HepG2 (cell line): Measurements from ENCODE around the gene NFIC. TPM values are rescaled to one million over a fixed set of nuclear protein-coding genes. Genes with fewer than 3 reads are reported as not detected.

Experiments
- ARNT ChIP-seq: fragments of 450-650 bp; IDR thresholded peaks from 2 replicates; pipeline ENCODE4 v1.6.1; 2017
- BHLHE40 ChIP-seq: IDR thresholded peaks from 2 replicates; pipeline ENCODE4 v1.6.1; 2011; ENCODE audit warnings: low read length, improper control_type of control experiment
- EP300 ChIP-seq, 3 experiments: sonication (generic) in 1 of 3; formaldehyde crosslinking in 1 of 3; IDR thresholded peaks; 2 replicates each; pipeline versions ENCODE4 v1.5.1 to v1.6.1; 2011 to 2020; ENCODE audit warnings: low read depth in 2 of 3, low read length in 2 of 3, borderline replicate concordance in 1 of 3, improper control_type of control experiment in 1 of 3, mild to moderate bottlenecking in 1 of 3, missing genetic modification reagents in 1 of 3, moderate library complexity in 1 of 3
- FLYWCH1 ChIP-seq: sonication (generic); formaldehyde crosslinking; IDR thresholded peaks from 2 replicates; pipeline ENCODE4 v1.8.1; 2023; ENCODE audit warnings: mild to moderate bottlenecking, missing genetic modification reagents
- FOXM1 ChIP-seq: sonication (generic); formaldehyde crosslinking; IDR thresholded peaks from 2 replicates; pipeline ENCODE4 v1.5.0; 2020; ENCODE audit warnings: missing genetic modification reagents
- HMG20B ChIP-seq: conservative IDR thresholded peaks from 2 replicates; pipeline ENCODE4 v1.6.1; 2016; ENCODE audit warnings: missing genetic modification reagents, missing compliant biosample characterization
- KAT7 ChIP-seq: IDR thresholded peaks from 2 replicates; pipeline ENCODE4 v1.6.1; 2018; ENCODE audit warnings: borderline replicate concordance, missing compliant biosample characterization
- KLF13 ChIP-seq: sonication (generic); formaldehyde crosslinking; IDR thresholded peaks from 2 replicates; pipeline ENCODE4 v1.4.0; 2020; ENCODE audit warnings: mild to moderate bottlenecking, missing genetic modification reagents
- MEIS1 ChIP-seq: sonication (generic); formaldehyde crosslinking; IDR thresholded peaks from 2 replicates; pipeline ENCODE4 v1.9.0; 2021; ENCODE audit warnings: mild to moderate bottlenecking, missing genetic modification reagents, moderate library complexity, borderline replicate concordance
- MTA3 ChIP-seq: sonication (generic); formaldehyde crosslinking; IDR thresholded peaks from 2 replicates; pipeline ENCODE4 v1.4.0; 2020; ENCODE audit warnings: missing genetic modification reagents
- NFATC3 ChIP-seq: sonication (generic); formaldehyde crosslinking; IDR thresholded peaks from 2 replicates; pipeline ENCODE4 v1.5.1; 2020; ENCODE audit warnings: mild to moderate bottlenecking, missing genetic modification reagents
- NR2C2 ChIP-seq: sonication (generic); formaldehyde crosslinking; IDR thresholded peaks from 2 replicates; pipeline ENCODE4 v1.4.0; 2020; ENCODE audit warnings: missing genetic modification reagents, mild to moderate bottlenecking, moderate library complexity, borderline replicate concordance
- SMAD1 ChIP-seq: sonication (generic); formaldehyde crosslinking; IDR thresholded peaks from 2 replicates; pipeline ENCODE4 v1.4.0; 2020; ENCODE audit warnings: missing genetic modification reagents, low read depth, mild to moderate bottlenecking, borderline replicate concordance
- SYNCRIP ChIP-seq: fragments of 200-400 bp; formaldehyde crosslinking; IDR thresholded peaks from 2 replicates; pipeline ENCODE4 v1.6.1; 2018; ENCODE audit warnings: mild to moderate bottlenecking, low read depth, low read length; ENCODE audit not compliant: insufficient read depth
- TOPORS ChIP-seq: sonication (generic); formaldehyde crosslinking; IDR thresholded peaks from 2 replicates; pipeline ENCODE4 v1.8.0; 2023; ENCODE audit warnings: mild to moderate bottlenecking, missing genetic modification reagents
- ZNF460 ChIP-seq: sonication (generic); formaldehyde crosslinking; IDR thresholded peaks from 2 replicates; pipeline ENCODE4 v1.5.1; 2020; ENCODE audit warnings: missing genetic modification reagents, mild to moderate bottlenecking, borderline replicate concordance
- ZNF546 ChIP-seq: sonication (generic); formaldehyde crosslinking; conservative IDR thresholded peaks from 2 replicates; pipeline ENCODE4 v1.8.1; 2023; ENCODE audit warnings: mild to moderate bottlenecking, missing genetic modification reagents
- ZNF678 ChIP-seq: sonication (generic); formaldehyde crosslinking; IDR thresholded peaks from 2 replicates; pipeline ENCODE4 v1.4.0; 2020; ENCODE audit warnings: mild to moderate bottlenecking, missing genetic modification reagents
- ZSCAN12 ChIP-seq: sonication (generic); formaldehyde crosslinking; IDR thresholded peaks from 2 replicates; pipeline ENCODE4 v1.9.0; 2021; ENCODE audit warnings: mild to moderate bottlenecking, missing genetic modification reagents
- polyA plus RNA-seq, 8 experiments: library from polyadenylated mRNA; depleted of rRNA in 3 of 8; stranded (reverse) in 7 of 8; unstranded in 1 of 8; fragments of >200 nt; fragmentation: Illumina TruSeq in 4 of 8; extraction: Trizol in 4 of 8; gene quantifications; 2 replicates each; pipeline versions ENCODE4 v1.2.1 to v1.2.3, GENCODE V29; 2011 to 2016; ENCODE audit warnings: low read depth in 4 of 8, missing spikeins in 1 of 8, mixed read lengths in 1 of 8; ENCODE audit not compliant: insufficient read depth in 1 of 8
- total RNA-seq, 5 experiments: library from RNA; depleted of rRNA; stranded (reverse); fragments of >200 nt; fragmentation: Illumina TruSeq; extraction: Trizol; gene quantifications; 2 replicates each; pipeline ENCODE4 v1.2.3, GENCODE V29; 2016; ENCODE audit warnings: low read depth in 1 of 5
- TF ChIP-seq, protein P1 (sequence below): sonication (generic); formaldehyde crosslinking; IDR thresholded peaks from 2 replicates; pipeline ENCODE4 v1.4.0; 2020; ENCODE audit warnings: mild to moderate bottlenecking, missing genetic modification reagents
- TF ChIP-seq, protein P2 (sequence below): sonication (generic); formaldehyde crosslinking; IDR thresholded peaks from 2 replicates; pipeline ENCODE4 v1.8.1; 2022; ENCODE audit warnings: mild to moderate bottlenecking, missing genetic modification reagents
- TF ChIP-seq, protein P3 (sequence below): sonication (generic); formaldehyde crosslinking; IDR thresholded peaks from 2 replicates; pipeline ENCODE4 v1.8.1; 2023; ENCODE audit warnings: mild to moderate bottlenecking, moderate library complexity, missing genetic modification reagents
- TF ChIP-seq, protein P4 (sequence below): sonication (generic); formaldehyde crosslinking; IDR thresholded peaks from 2 replicates; pipeline ENCODE4 v1.4.0; 2020; ENCODE audit warnings: missing genetic modification reagents; ENCODE audit errors: not compliant biosample characterization

The NFIC gene
- total and polyA plus RNA-seq, 2 of the 13 experiments (the other 11 are each of a cell fraction or from before 2014, with no cell fraction given): 1.3 to 2.5 TPM

DNA sequence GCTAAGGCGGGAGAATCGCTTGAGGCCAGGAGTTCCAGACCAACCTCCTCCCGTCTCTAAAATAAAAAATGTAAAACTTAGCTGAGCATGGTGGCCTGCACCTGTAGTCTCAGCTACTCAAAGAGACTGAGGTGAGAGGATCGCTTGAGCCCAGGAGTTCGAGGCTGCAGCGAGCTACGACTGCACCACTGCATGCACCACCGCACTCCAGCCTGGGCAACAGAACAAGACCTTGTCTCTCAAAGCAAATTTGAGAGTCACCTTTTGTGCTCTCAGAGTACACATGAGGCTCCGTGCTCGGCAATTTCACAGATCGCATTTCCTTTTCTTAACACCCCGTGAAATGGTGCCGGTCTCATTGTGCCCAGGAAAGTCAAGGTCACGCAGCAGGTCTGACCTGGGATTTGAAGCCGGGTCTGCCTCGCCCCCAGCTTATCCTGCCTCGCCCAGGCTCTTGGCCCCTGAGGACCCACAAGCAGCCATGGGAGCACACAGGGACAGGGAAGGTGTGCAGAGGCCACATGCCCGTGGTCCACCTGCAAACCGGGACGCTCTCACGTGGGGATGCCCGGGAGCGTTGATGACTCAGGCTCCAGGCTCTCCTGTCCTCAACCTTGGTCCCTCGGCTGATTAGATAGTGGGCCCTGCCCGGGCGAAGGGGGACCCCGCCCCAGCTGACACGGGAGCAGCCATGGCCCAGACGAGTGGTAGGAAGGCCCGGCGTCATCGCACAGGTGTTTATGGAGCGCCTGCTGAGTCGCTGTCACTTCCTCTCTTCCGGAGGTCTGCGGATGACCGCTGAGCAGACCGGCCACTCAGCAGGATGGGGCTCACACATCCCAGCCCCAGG lies 115.1 kb downstream of the NFIC start (continued):
- TF ChIP-seq KLF13 (CRISPR knock-in tag): no peak
- no peak; the same call in 1 of the 2 replicates for TF ChIP-seq MEIS1 (CRISPR knock-in tag)
- no peak for TF ChIP-seq FOXM1
- TF ChIP-seq ZNF460: no peak
- peak; percentile 94 for TF ChIP-seq ZNF678 (CRISPR knock-in tag)
- TF ChIP-seq NFATC3 (CRISPR knock-in tag): peak; percentile 55; the same call in 1 of the 2 replicates
- peak; percentile 65 for TF ChIP-seq BHLHE40
- TF ChIP-seq, protein P1, sequence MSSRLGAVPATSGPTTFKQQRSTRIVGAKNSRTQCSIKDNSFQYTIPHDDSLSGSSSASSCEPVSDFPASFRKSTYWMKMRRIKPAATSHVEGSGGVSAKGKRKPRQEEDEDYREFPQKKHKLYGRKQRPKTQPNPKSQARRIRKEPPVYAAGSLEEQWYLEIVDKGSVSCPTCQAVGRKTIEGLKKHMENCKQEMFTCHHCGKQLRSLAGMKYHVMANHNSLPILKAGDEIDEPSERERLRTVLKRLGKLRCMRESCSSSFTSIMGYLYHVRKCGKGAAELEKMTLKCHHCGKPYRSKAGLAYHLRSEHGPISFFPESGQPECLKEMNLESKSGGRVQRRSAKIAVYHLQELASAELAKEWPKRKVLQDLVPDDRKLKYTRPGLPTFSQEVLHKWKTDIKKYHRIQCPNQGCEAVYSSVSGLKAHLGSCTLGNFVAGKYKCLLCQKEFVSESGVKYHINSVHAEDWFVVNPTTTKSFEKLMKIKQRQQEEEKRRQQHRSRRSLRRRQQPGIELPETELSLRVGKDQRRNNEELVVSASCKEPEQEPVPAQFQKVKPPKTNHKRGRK (CRISPR knock-in tag): no peak
- TF ChIP-seq ZNF546: peak; percentile 96
- no peak for TF ChIP-seq MTA3 (CRISPR knock-in tag)
- TF ChIP-seq EP300 (IDR thresholded peaks at IDR 0.05; ENCODE audit: low read depth in 2 of 2, low read length in 2 of 2): no peak
- 0 out of 2 replicates have a peak, but pooled peaks have one; percentile 28 for TF ChIP-seq EP300 (CRISPR knock-in tag; IDR thresholded peaks at IDR 0.05; ENCODE audit: borderline replicate concordance)
- TF ChIP-seq, protein P2, sequence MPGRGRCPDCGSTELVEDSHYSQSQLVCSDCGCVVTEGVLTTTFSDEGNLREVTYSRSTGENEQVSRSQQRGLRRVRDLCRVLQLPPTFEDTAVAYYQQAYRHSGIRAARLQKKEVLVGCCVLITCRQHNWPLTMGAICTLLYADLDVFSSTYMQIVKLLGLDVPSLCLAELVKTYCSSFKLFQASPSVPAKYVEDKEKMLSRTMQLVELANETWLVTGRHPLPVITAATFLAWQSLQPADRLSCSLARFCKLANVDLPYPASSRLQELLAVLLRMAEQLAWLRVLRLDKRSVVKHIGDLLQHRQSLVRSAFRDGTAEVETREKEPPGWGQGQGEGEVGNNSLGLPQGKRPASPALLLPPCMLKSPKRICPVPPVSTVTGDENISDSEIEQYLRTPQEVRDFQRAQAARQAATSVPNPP (CRISPR knock-in tag): no peak
- TF ChIP-seq ARNT: no peak
- no peak for TF ChIP-seq SYNCRIP
- TF ChIP-seq, protein P3, sequence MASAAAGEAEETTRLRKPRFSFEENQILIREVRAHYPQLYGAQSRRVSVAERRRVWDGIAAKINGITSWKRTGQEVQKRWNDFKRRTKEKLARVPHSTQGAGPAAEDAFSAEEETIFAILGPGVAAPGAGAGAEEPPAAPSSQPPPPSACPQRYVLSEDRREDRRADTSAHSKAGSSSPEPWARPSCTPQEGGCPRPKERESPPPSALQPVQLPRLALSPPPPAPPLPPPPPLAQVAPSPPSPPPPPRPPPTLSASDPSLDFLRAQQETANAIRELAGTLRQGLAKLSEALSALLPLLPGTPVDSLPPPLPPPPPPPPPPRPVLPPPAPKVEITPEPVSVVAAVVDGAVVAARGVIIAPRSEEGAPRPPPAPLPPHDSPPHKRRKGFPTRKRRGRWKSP (CRISPR knock-in tag): peak; percentile 75; the same call in 1 of the 2 replicates
- TF ChIP-seq ZSCAN12: peak; percentile 75; the same call in 1 of the 2 replicates
- TF ChIP-seq KAT7 (CRISPR knock-in tag): no peak
- TF ChIP-seq HMG20B (CRISPR knock-in tag): 0 out of 2 replicates have a peak, but pooled peaks have one; percentile 15
- TF ChIP-seq FLYWCH1 (CRISPR knock-in tag): peak; percentile 61; the same call in 1 of the 2 replicates
- no peak for TF ChIP-seq SMAD1
- TF ChIP-seq TOPORS (CRISPR knock-in tag): peak; percentile 88
- TF ChIP-seq, protein P4, sequence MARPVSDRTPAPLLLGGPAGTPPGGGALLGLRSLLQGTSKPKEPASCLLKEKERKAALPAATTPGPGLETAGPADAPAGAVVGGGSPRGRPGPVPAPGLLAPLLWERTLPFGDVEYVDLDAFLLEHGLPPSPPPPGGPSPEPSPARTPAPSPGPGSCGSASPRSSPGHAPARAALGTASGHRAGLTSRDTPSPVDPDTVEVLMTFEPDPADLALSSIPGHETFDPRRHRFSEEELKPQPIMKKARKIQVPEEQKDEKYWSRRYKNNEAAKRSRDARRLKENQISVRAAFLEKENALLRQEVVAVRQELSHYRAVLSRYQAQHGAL (CRISPR knock-in tag): no peak
- TF ChIP-seq NR2C2: no peak
